SKM-1 (cell line): ENCODE data around the gene AADACL4.
"Not testable (repeated sequence)": the region's sequence is repeated elsewhere in the genome, so short reads cannot be mapped to it uniquely, and the experiment has no call there.

Source experiments
- DNase-seq: peaks from one replicate; lab custom pipeline; 2025; ENCODE audit not compliant: unreplicated experiment; lab: John Stamatoyannopoulos, UW

AADACL4 gene

DNA sequence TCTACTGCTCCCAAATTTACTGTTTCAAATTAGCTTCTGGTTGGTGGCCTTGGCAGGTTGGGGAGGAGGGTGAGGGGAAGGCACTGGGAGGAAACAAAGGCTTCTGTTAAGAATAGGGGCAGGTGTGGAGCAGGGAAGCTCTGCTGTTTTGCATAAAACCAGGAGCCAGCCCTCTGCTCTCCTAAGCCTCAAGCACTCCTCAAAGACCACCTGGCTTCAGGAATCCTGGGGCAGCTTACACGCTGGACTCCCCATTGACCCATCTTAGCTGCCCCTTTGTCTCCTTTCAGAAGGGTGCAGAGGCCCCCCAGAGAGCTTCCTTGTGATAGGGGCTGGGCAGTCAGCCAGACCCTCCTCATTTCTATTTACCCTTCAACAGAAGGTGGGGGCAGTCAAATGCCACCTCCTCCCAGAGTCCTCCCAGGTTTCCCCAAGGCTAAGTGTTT, 14.4 kb upstream of the AADACL4 start:
- no peak for DNase-seq

DNA sequence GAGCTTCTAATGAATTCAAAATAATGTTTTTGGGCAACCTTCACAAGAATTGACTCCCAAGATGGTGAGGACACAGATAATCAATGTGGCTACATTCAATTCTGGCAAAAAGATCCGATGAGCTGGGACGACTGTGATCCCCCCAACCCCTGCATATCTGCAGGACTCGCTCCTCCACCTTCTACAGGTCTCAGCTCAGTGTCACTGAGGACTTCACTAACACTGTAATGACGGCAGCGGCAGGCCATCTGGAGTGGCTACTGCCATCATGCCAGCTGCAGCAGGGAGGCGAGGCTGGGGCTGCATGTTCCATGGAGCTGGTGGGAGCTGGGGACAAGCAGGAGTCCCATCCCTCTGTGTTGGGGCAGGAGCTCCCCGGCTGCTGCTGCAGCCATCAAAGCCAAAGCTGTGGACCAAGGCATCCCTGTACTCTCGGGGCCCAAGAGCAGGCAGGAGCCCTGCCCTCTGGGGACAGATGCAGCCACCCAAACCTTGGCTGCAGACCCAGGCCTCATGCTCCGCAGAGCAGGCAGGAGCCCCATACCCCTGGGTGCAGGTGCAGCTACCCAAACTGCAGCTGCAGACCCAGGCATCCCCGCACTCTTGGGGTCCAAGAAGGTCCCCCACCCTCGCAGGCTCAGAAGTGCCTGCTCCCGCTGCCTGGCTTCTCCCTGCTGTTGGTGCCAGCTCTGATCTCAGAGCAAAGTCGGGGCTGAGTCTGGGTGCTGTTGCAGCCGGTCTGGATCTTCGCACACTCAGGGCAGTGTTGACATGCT, 13.7 kb upstream of the AADACL4 start:
- DNase-seq: no peak

- peak; percentile 69 for DNase-seq
These were observed 12.8 kb upstream of the AADACL4 start for GRCh38 chr1:12630946-12631530.

DNA sequence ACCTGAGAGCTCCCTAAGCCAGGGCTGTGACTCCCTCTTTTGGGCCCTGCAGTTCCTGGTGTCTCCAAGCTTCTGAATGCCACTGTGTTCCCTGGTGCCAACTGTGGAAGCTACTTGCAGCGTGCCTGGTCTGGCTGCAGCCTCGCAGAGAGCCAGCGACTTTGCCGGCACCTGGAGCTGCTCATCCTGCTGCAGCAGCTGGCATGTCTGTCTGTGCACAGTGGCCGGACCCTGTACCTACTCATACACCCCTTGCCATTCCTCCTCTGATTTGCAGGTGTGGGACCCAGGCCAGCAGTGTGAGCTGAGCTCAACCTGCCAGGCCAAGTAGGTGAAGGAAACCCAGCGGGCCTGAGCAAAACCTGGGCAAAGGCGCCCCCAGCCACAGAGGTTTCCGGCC, 12.3 kb upstream of the AADACL4 start:
- DNase-seq: no peak

DNA sequence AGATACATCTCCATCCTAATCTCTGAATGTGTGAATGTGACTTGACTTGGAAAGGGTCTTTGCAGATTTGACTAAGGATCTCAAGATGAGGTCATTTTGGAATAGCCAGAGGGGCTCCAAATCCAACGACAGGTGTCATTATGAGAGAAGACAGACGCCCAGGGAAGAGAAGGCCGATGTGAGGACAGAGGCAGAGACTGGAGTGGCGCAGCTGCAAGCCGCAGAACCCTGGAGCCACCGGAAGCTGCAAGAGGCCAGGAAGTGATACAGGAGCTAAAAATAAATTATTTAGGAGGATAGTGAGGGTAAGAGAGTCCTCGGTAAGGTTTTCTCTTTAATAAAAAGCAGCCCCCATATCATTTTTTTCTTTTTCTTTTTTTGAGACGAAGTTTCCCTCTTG, 9.7 kb upstream of the AADACL4 start:
- no peak for DNase-seq

DNA sequence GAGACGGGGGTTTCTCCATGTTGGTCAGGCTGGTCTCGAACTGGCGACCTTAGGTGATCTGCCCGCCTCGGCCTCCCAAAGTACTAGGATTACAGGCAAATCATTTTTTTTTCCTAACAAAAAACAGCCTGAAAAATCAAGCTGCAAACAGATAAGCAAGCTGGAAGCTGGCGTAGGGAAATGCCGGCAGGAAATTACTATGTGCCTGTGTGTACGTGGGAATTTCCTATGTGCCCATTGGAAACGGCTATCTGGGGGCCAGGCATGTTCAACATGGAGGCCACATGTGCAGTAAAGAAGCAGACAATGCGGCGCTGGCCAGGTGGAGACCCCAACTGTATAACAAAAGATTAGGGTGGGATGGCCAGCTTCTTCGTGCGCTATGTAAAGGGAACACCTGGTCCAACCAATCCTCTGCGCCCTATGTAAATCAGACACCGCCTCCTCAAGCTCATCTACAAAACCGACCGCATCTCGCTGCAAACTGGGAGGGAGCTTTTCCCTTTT, 9.1 kb upstream of the AADACL4 start:
- no peak for DNase-seq

- no peak for DNase-seq
These were observed 7.6 kb upstream of the AADACL4 start for GRCh38 chr1:12636098-12636950.

DNA sequence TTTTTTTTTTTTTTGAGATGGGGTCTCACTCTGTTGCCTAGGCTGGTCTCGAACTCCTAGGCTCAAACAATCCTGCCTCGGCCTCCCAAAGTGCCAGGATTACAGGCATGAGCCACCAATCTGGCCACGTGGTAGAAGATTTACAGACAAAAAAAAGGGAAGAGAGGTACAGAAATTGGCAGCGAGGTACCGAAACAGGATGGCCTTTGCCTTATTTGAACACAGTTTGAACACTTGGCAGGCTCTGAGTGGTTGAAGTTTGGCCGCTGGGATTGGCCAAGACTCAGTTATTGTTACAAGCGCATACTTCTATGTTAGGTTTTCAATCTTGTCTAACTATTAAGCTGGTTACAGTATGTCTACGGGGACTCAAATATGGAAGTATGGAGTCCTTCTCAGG, 6.2 kb upstream of the AADACL4 start:
- no peak for DNase-seq

GRCh38 chr1:12640237-12640957, 3.5 kb upstream of the AADACL4 start:
- peak; percentile 27 for DNase-seq

DNA sequence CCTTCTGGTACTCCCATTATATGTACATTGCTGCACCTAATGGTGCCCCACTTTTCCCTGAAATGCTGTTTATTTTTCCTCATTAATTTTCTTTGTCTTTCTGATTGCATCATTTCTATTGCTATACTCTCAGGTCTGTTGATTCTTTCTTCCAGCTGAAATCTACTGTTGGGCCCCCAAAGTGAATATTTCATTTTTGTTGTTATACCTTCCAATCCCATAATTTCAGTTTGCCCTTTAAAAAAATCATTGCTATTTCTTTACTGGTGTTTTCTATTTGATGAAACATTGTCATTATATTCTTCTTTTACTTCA, 3.0 kb upstream of the AADACL4 start:
- no peak for DNase-seq

DNA sequence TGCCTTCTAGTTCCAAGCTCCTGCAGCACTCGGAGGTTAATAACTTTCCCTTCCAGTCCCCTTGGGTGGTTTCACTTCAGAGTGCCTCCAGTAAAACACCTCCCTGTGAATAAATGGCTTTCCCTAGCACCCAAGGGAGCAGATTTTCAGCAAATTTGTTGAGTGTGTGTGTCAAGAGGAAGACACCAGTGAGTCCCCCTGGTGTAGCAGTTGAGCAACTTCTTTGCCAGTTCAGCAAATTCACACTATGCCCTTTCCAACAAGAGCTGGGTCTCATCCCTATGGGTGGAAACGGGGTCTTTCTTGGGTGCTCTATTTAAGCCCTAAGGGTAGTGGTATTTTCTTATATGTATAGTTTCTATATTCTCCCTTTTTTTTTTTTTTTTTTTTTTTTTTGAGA, 806 bp upstream of the AADACL4 start:
- no peak for DNase-seq

GRCh38 chr1:12644237-12644636, 352 bp downstream of the AADACL4 start:
- DNase-seq: no peak

DNA sequence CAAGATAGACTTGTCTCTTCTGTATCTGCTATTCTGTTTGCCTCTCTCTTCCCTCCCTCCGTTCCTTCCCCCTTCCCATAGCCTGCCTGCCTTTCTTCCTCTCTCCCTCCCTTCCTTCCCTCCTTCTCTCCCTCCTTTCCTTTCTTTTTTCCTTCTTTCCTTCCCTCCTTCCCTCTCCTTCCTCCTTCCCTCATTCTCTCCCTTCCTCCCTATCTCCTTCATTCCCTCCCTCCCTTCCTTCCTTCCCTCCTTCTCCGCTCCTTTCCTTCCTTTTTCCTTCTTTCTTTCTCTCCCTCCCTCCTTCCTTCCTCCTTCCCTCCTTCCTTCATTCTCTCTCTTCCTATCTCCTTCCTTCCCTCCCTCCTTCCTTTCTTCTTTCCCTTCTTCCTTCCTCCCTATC, 944 bp downstream of the AADACL4 start:
- DNase-seq: no peak

- not testable (repeated sequence) for DNase-seq
These were observed 1.5 kb downstream of the AADACL4 start for GRCh38 chr1:12645401-12645800.

DNA sequence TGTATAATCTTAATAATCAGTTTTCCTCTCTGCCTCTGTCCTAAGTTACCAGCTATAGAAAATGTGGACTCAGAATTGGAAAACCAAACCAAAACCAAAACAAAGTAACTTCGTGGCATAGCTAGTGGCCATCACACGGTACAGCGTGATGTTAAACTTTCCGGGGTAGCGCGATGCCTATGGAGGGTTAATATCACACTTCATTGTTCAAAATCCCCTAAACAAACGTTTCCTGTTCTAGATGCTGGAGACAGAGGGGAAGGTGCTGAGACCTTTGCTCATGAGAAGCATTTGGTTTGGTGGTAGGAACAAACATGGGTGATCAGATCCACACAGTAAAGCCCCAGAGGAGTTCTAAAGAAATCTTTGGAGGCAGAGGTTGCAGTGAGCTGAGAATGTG, 4.9 kb downstream of the AADACL4 start:
- no peak for DNase-seq

DNA sequence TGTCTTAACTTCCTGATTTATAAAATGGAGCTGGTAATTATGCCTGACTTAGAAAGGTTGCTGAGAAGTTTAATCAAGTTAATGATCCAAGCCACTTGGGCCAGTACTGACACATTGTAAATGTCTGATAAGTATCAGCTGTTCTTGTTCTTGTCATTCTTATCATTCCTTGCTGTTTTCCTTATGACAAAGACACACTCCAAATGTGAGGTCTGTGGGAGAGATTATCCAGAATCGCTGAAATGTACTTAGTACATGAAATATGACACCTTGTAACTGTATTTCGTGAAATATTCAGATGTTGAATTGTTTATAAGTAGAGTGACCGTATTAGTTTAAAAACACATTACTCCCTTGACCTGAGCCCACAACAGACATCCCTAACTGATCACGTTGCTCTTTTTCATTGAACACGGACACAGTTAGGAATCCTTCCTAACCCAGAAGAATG, 6.1 kb downstream of the AADACL4 start:
- DNase-seq: no peak

GRCh38 chr1:12654004-12654567, 10.2 kb downstream of the AADACL4 start:
- no peak for DNase-seq

- DNase-seq: no peak
These were observed 10.8 kb downstream of the AADACL4 start for GRCh38 chr1:12654657-12655056.

DNA sequence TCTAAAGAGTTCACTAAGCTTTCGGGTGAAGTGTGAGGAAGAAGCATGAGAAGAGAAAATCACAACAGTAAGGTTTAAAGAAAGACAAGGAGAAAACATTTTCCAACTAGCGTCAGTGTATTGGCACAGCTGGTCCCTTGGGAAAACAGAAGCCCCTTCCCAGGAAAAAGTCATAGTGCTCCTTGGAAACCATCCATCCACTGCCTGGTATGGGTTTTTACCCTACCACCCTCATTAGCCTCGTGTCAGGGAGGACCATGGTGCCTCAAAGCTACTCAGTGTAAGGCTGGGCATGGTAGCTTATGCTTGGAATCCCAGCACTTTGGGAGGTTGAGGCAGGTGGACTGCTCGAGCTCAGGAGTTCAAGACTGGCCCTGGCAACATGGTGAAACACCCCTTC, 12.7 kb downstream of the AADACL4 start:
- no peak for DNase-seq

GRCh38 chr1:12657060-12657884, 13.4 kb downstream of the AADACL4 start:
- no peak for DNase-seq
